Endothelial cell (in vitro differentiated cells): ENCODE data around the gene BTBD2. TPM values are rescaled to one million over a fixed set of nuclear protein-coding genes. Genes with fewer than 3 reads are reported as not detected.
A peak's percentile ranks its signal among the peaks of the same experiment; 100 is the strongest.

ENCODE experiments used
- DNase-seq: peaks from one replicate; pipeline ENCODE4 v3.0.0; 2021; ENCODE audit warnings: low spot score
- H3K27ac Mint-ChIP-seq: one replicate; pipeline ENCODE4 v1.8.0; 2021; ENCODE audit warnings: mixed read lengths, inconsistent platforms; ENCODE audit not compliant: unreplicated experiment
- H3K27me3 Mint-ChIP-seq: one replicate; pipeline ENCODE4 v1.8.0; 2021; ENCODE audit warnings: mild to moderate bottlenecking, moderate library complexity, mixed read lengths, inconsistent platforms; ENCODE audit not compliant: unreplicated experiment
- H3K36me3 Mint-ChIP-seq: one replicate; pipeline ENCODE4 v1.8.0; 2021; ENCODE audit warnings: mild to moderate bottlenecking, low read depth, mixed read lengths, inconsistent platforms; ENCODE audit not compliant: unreplicated experiment
- H3K4me1 Mint-ChIP-seq: one replicate; pipeline ENCODE4 v1.8.0; 2021; ENCODE audit warnings: mild to moderate bottlenecking, mixed read lengths, inconsistent platforms; ENCODE audit not compliant: unreplicated experiment
- H3K4me3 Mint-ChIP-seq: one replicate; pipeline ENCODE4 v1.8.0; 2021; ENCODE audit warnings: mild to moderate bottlenecking, mixed read lengths, inconsistent platforms; ENCODE audit not compliant: unreplicated experiment
- H3K9me3 Mint-ChIP-seq: one replicate; pipeline ENCODE4 v1.8.0; 2021; ENCODE audit warnings: mixed read lengths, inconsistent platforms; ENCODE audit not compliant: unreplicated experiment
- CTCF ChIP-seq: fragments of 200-600 bp; sonication (generic); IDR thresholded peaks from one replicate; pipeline ENCODE4 v1.5.0; 2021; ENCODE audit warnings: antibody characterized with exemption; ENCODE audit not compliant: unreplicated experiment
- total RNA-seq: library from RNA; stranded (reverse); fragmentation: NEBNext Ultra II Directional; extraction: Animal tissue kit (Norgen Biotek cat#: 25700); gene quantifications from one replicate; pipeline ENCODE4 v1.2.1, GENCODE V29; 2021; ENCODE audit not compliant: unreplicated experiment

BTBD2 gene
- total RNA-seq, 1 donor from 2014 or later = 80.5 TPM

- peak overlapping the region; percentile 87 for H3K4me3 Mint-ChIP-seq
- TF ChIP-seq CTCF = no peak
- H3K27ac Mint-ChIP-seq = peak overlapping the region; percentile 90
- H3K27me3 Mint-ChIP-seq = peaks cover 14% of the 10 kb centered on the region
- H3K4me1 Mint-ChIP-seq = peaks cover 15% of the 10 kb centered on the region
- DNase-seq = no peak
- no peaks in the 10 kb centered on the region for H3K9me3 Mint-ChIP-seq
- H3K36me3 Mint-ChIP-seq = no peaks in the 10 kb centered on the region
Measured at GRCh38 chr19:2062389-2062729, 46.8 kb upstream of the BTBD2 start.

- DNase-seq = peak; percentile 99
- Mint-ChIP-seq H3K4me1 (peaks cover 15% of the 10 kb centered on the region), H3K27me3 (peaks cover 14% of the 10 kb centered on the region), H3K9me3 (no peaks in the 10 kb centered on the region), H3K36me3 (no peaks in the 10 kb centered on the region), H3K27ac (peak overlapping the region; percentile 90), H3K4me3 (peak overlapping the region; percentile 87)
- TF ChIP-seq CTCF = no peak
Measured at GRCh38 chr19:2061495-2062388, 46.2 kb upstream of the BTBD2 start.

GRCh38 chr19:2060884-2061494 is 45.5 kb upstream of the BTBD2 start:
- H3K4me1 Mint-ChIP-seq = peaks cover 18% of the 10 kb centered on the region
- H3K36me3 Mint-ChIP-seq = no peaks in the 10 kb centered on the region
- H3K27me3 Mint-ChIP-seq = peaks cover 14% of the 10 kb centered on the region
- peak overlapping the region; percentile 97 for H3K27ac Mint-ChIP-seq
- TF ChIP-seq CTCF = no peak
- H3K9me3 Mint-ChIP-seq = no peaks in the 10 kb centered on the region
- no peak for DNase-seq
- peak overlapping the region; percentile 91 for H3K4me3 Mint-ChIP-seq

GRCh38 chr19:2059422-2060201 is 44.1 kb upstream of the BTBD2 start:
- Mint-ChIP-seq H3K27me3 (peaks cover 14% of the 10 kb centered on the region), H3K4me1 (peaks cover 23% of the 10 kb centered on the region), H3K9me3 (no peaks in the 10 kb centered on the region), H3K4me3 (peak overlapping the region; percentile 91), H3K36me3 (no peaks in the 10 kb centered on the region), H3K27ac (peak overlapping the region; percentile 75)
- no peak for TF ChIP-seq CTCF
- DNase-seq = no peak
